GM12878 (cell line): ENCODE data around the gene GAS2L2. TPM values are rescaled to one million over a fixed set of nuclear protein-coding genes. Genes with fewer than 3 reads are reported as not detected.

Experiments used
- ATAC-seq: fragments of 200-7000 bp; cut with Tn5 transposase; 3 replicates; pipeline ENCODE4 v1.9.1; 2020; ENCODE audit warnings: mild to moderate bottlenecking, moderate library complexity
- BruUV-seq: library from RNA; stranded (reverse); fragments of 400-500 nt; replicated peaks from 2 replicates; lab custom pipeline; 2021; lab: Mats Ljungman, UMichigan
- CTCF ChIA-PET: fragments of 300-600 bp; sonication (Branson Sonifier 250); formaldehyde crosslinking; extraction: SDS; loops from one replicate; lab custom pipeline; 2021; ENCODE audit warnings: inconsistent platforms; lab: Yijun Ruan, JAX
- POLR2A ChIA-PET: fragments of 350-600 bp; formaldehyde crosslinking; extraction: SDS; loops from one replicate; lab custom pipeline; 2021; ENCODE audit warnings: inconsistent platforms; lab: Charles Lee
- RAD21 ChIA-PET: fragments of 300-600 bp; sonication (Branson Sonifier 250); formaldehyde crosslinking; loops from one replicate; lab custom pipeline; 2023; ENCODE audit warnings: antibody characterized with exemption; ENCODE audit not compliant: unreplicated experiment; lab: Charles Lee
- SMC1A ChIA-PET: fragments of 300-600 bp; sonication (Branson Sonifier 250); formaldehyde crosslinking; loops from one replicate; lab custom pipeline; 2023; ENCODE audit not compliant: unreplicated experiment, uncharacterized antibody; lab: Charles Lee
- DNase-seq: peaks from one replicate; pipeline ENCODE4 v3.0.0-alpha.2; 2011; ENCODE audit warnings: low read depth, low spot score
- FAIRE-seq: peaks from 3 replicates; lab custom pipeline; 2011; peaks lifted over from hg19 to GRCh38; lab: Jason Lieb, UNC
- H2AFZ ChIP-seq: 2 replicates; pipeline ENCODE4 v1.6.0; 2011; ENCODE audit warnings: low read depth, low read length, control low read depth; ENCODE audit not compliant: control insufficient read depth
- H3K27ac ChIP-seq: 2 replicates; pipeline ENCODE4 v1.5.1; 2011; ENCODE audit warnings: control low read depth; ENCODE audit not compliant: control insufficient read depth, insufficient read depth
- H3K27me3 ChIP-seq, 2 experiments: replicated peaks in 1 of 2; 2 replicates each; pipeline versions ENCODE4 v1.6.0 to v1.6.1; 2011; ENCODE audit warnings: low read length in 1 of 2; ENCODE audit not compliant: control insufficient read depth in 2 of 2, insufficient read depth in 2 of 2
- H3K36me3 ChIP-seq, 2 experiments: 2 replicates each; pipeline ENCODE4 v1.5.1; 2011; ENCODE audit warnings: low read length in 1 of 2; ENCODE audit not compliant: control insufficient read depth in 2 of 2, insufficient read depth in 2 of 2
- H3K4me1 ChIP-seq: 2 replicates; pipeline ENCODE4 v1.6.1; 2011; ENCODE audit warnings: mild to moderate bottlenecking, low read length, moderate library complexity, mixed read lengths; ENCODE audit not compliant: control insufficient read depth, insufficient read depth
- H3K4me2 ChIP-seq: 2 replicates; pipeline ENCODE4 v1.6.0; 2011; ENCODE audit warnings: control low read depth; ENCODE audit not compliant: control insufficient read depth, insufficient read depth
- H3K4me3 ChIP-seq: fragments of 200-600 bp; sonication (generic); 2 replicates; pipeline ENCODE4 v1.5.1; 2016
- H3K79me2 ChIP-seq: 2 replicates; pipeline ENCODE4 v1.6.0; 2011; ENCODE audit warnings: low read length; ENCODE audit not compliant: control insufficient read depth, insufficient read depth
- H3K9ac ChIP-seq: 2 replicates; pipeline ENCODE4 v1.8.0; 2011; ENCODE audit warnings: low read length, control low read depth, mixed read lengths; ENCODE audit not compliant: control insufficient read depth, insufficient read depth
- H3K9me3 ChIP-seq: replicated peaks from 3 replicates; pipeline ENCODE4 v1.5.1; 2011; ENCODE audit warnings: mild to moderate bottlenecking, low read length; ENCODE audit not compliant: control insufficient read depth, insufficient read depth
- H4K20me1 ChIP-seq: 2 replicates; pipeline ENCODE4 v1.6.0; 2011; ENCODE audit not compliant: control insufficient read depth, insufficient read depth
- ASH2L ChIP-seq: fragments of 300-600, 200-600 bp; sonication (generic); IDR thresholded peaks from 2 replicates; pipeline ENCODE4 v1.6.1; 2017; ENCODE audit warnings: low read depth, mild to moderate bottlenecking, borderline replicate concordance
- CBFB ChIP-seq: IDR thresholded peaks from 2 replicates; pipeline ENCODE4 v1.6.1; 2016; ENCODE audit warnings: antibody characterized with exemption, low read depth
- EGR1 ChIP-seq, 2 experiments: IDR thresholded peaks; 1 replicate in 1 of 2; 2 replicates in 1 of 2; pipeline ENCODE4 v1.6.1; 2011 to 2012; ENCODE audit warnings: low read depth in 2 of 2, low read length in 2 of 2, borderline replicate concordance in 1 of 2, mild to moderate bottlenecking in 1 of 2, moderate library complexity in 1 of 2
- EP300 ChIP-seq, 2 experiments: fragments of 150-350 bp in 1 of 2; IDR thresholded peaks; 2 replicates each; pipeline ENCODE4 v1.6.1; 2011 to 2012; ENCODE audit warnings: low read depth in 2 of 2, low read length in 2 of 2, borderline replicate concordance in 1 of 2, improper control_type of control experiment in 1 of 2, inconsistent platforms in 1 of 2; ENCODE audit not compliant: control insufficient read depth in 1 of 2
- GABPA ChIP-seq: IDR thresholded peaks from 2 replicates; pipeline ENCODE4 v1.6.1; 2014; ENCODE audit warnings: antibody characterized with exemption, low read depth, mild to moderate bottlenecking, inconsistent platforms
- MYB ChIP-seq: fragments of 150-350 bp; IDR thresholded peaks from 2 replicates; pipeline ENCODE4 v1.6.1; 2014; ENCODE audit warnings: mild to moderate bottlenecking, low read depth, low read length, borderline replicate concordance
- NFXL1 ChIP-seq: fragments of 450-650 bp; IDR thresholded peaks from 2 replicates; pipeline ENCODE4 v1.6.1; 2017; ENCODE audit warnings: antibody characterized with exemption, mild to moderate bottlenecking, borderline replicate concordance
- NFYA ChIP-seq: IDR thresholded peaks from 2 replicates; pipeline ENCODE4 v1.6.1; 2011; ENCODE audit warnings: low read depth, mild to moderate bottlenecking, low read length, improper control_type of control experiment, borderline replicate concordance
- NR2F1 ChIP-seq: fragments of 450-650 bp; conservative IDR thresholded peaks from 2 replicates; pipeline ENCODE4 v1.6.1; 2017; ENCODE audit warnings: mild to moderate bottlenecking
- POLR2AphosphoS2 ChIP-seq: IDR thresholded peaks from 2 replicates; pipeline ENCODE4 v1.6.1; 2011; ENCODE audit warnings: low read depth, mild to moderate bottlenecking, low read length, improper control_type of control experiment, moderate library complexity
- PRDM15 ChIP-seq: fragments of 450-650 bp; formaldehyde crosslinking; IDR thresholded peaks from 2 replicates; pipeline ENCODE4 v1.4.0; 2020; ENCODE audit warnings: mild to moderate bottlenecking, moderate library complexity
- RAD21 ChIP-seq: IDR thresholded peaks from 2 replicates; pipeline ENCODE4 v1.6.1; 2011; ENCODE audit warnings: mild to moderate bottlenecking, low read depth, low read length, moderate library complexity; ENCODE audit not compliant: insufficient read depth
- SRF ChIP-seq, 2 experiments: IDR thresholded peaks; 2 replicates each; pipeline ENCODE4 v1.6.1; 2011; ENCODE audit warnings: low read depth in 2 of 2, low read length in 2 of 2, mild to moderate bottlenecking in 1 of 2, moderate library complexity in 1 of 2
- STAT1 ChIP-seq: fragments of 450-650 bp; conservative IDR thresholded peaks from 2 replicates; pipeline ENCODE4 v1.6.1; 2014; ENCODE audit warnings: antibody characterized with exemption, mild to moderate bottlenecking
- STAT3 ChIP-seq: IDR thresholded peaks from 2 replicates; pipeline ENCODE4 v1.6.1; 2011; ENCODE audit warnings: low read depth, low read length, improper control_type of control experiment
- TARDBP ChIP-seq: IDR thresholded peaks from 2 replicates; pipeline ENCODE4 v1.6.1; 2016; ENCODE audit warnings: borderline replicate concordance
- ZNF217 ChIP-seq: fragments of 450-650 bp; IDR thresholded peaks from 2 replicates; pipeline ENCODE4 v1.6.1; 2017; ENCODE audit warnings: antibody characterized with exemption, mild to moderate bottlenecking
- WGBS: methylation state at CpG from one replicate; pipeline ENCODE4 v1.1.6; 2016; ENCODE audit warnings: low lambda C conversion rate; ENCODE audit not compliant: insufficient replicate concordance, insufficient coverage; ENCODE audit errors: missing lambda C conversion rate; 5-methylcytosine and 5-hydroxymethylcytosine counted together
- in situ Hi-C: fragments of 300-500 bp; cut with MboI; formaldehyde crosslinking; loops from 9 replicates; pipeline ENCODE4 v1.14.3; 2018; ENCODE audit warnings: mixed read lengths
- intact Hi-C: fragments of 100-400 bp; cut with micrococcal nuclease; formaldehyde crosslinking; loops from one replicate; pipeline ENCODE4 v1.14.2; 2022; ENCODE audit not compliant: unreplicated experiment
- polyA plus RNA-seq, 11 experiments: library from polyadenylated mRNA; depleted of rRNA in 4 of 11; unstranded in 6 of 11; stranded (reverse) in 5 of 11; fragments of >200 nt; fragmentation: Nextera tagmentation in 4 of 11; fragmentation: Illumina TruSeq in 1 of 11; extraction: Ambion mirVana in 4 of 11; extraction: Trizol in 1 of 11; gene quantifications; 1 replicate in 1 of 11; 2 replicates in 10 of 11; pipeline versions ENCODE4 v1.2.1 to v1.2.3, GENCODE V29; 2011 to 2016; ENCODE audit warnings: inconsistent platforms in 2 of 11, missing spikeins in 2 of 11, low read depth in 1 of 11
- total RNA-seq, 4 experiments: library from RNA; depleted of rRNA in 3 of 4; stranded (reverse); fragments of >200 nt in 3 of 4; fragmentation: Illumina TruSeq in 1 of 4; extraction: Trizol in 1 of 4; gene quantifications; 2 replicates each; pipeline versions ENCODE4 v1.2.1 to v1.2.3, GENCODE V29; 2013 to 2021

The GAS2L2 gene
- total and polyA plus RNA-seq, 10 of the 15 experiments (the other 5 are each of a cell fraction or from before 2014, with no cell fraction given) = 0.01 TPM; not detected in 9

- Histone ChIP-seq H2AFZ (no peak overlapping the region), H3K9ac (no peak overlapping the region), H3K79me2 (no peaks in the 10 kb centered on the region), H3K36me3 (no peaks in the 10 kb centered on the region), H3K9me3 (no peaks in the 10 kb centered on the region), H3K27me3 (peaks cover 2 to 3% of the 10 kb centered on the region in 2 experiments; a peak in 2 of 4 replicates), H3K4me3 (no peak overlapping the region), H3K27ac (no peak overlapping the region), H4K20me1 (no peaks in the 10 kb centered on the region), H3K4me2 (no peak overlapping the region), H3K4me1 (no peaks in the 10 kb centered on the region)
- FAIRE-seq = no peak
- ChIA-PET POLR2A (no interaction called here), CTCF (no interaction called here), SMC1A (no interaction called here), RAD21 (no interaction called here)
- no peak for DNase-seq
- no TSS peak for BruUV-seq
- ATAC-seq = no peak
- TF ChIP-seq NFYA (no peak), ASH2L (no peak), MYB (no peak), EGR1 (IDR thresholded peaks at IDR 0.05; ENCODE audit: borderline replicate concordance in 1 of 2, low read depth in 2 of 2, low read length in 2 of 2) (no peak), EP300 (IDR thresholded peaks at IDR 0.05; ENCODE audit: borderline replicate concordance in 1 of 2, control insufficient read depth in 1 of 2, low read depth in 2 of 2, low read length in 2 of 2) (no peak), POLR2AphosphoS2 (no peak), SRF (IDR thresholded peaks at IDR 0.05; ENCODE audit: low read depth in 2 of 2, low read length in 2 of 2) (no peak), RAD21 (no peak), CBFB (no peak), PRDM15 (CRISPR knock-in tag) (no peak), NR2F1 (no peak), NFXL1 (no peak), TARDBP (no peak), GABPA (no peak), ZNF217 (no peak), STAT3 (no peak), STAT1 (no peak)
- WGBS = 37% methylated on average over 7 of the region's 7 CpGs
- in situ Hi-C loops (loop anchor here (10.0 kb wide), 1 partner anchor 578 kb away; no protein-coding TSS in a partner anchor), intact Hi-C loops (loop anchor here (10.0 kb wide), 1 partner anchor 1318 kb away; no protein-coding TSS in a partner anchor)
Observed at GRCh38 chr17:35742496-35742895, 10.5 kb downstream of the GAS2L2 start.
